Activated effector memory CD4-positive, alpha-beta T cell treated with Interleukin-2 at 50 U/mL for 16 hours (primary cell): Measurements from ENCODE around the gene MYO3B.
"Not testable (repeated sequence)": the region's sequence is repeated elsewhere in the genome, so short reads cannot be mapped to it uniquely, and the experiment has no call there.

Experiments used
- DNase-seq: peaks from one replicate; pipeline ENCODE4 v3.0.0-alpha.2; 2020

MYO3B gene

DNA sequence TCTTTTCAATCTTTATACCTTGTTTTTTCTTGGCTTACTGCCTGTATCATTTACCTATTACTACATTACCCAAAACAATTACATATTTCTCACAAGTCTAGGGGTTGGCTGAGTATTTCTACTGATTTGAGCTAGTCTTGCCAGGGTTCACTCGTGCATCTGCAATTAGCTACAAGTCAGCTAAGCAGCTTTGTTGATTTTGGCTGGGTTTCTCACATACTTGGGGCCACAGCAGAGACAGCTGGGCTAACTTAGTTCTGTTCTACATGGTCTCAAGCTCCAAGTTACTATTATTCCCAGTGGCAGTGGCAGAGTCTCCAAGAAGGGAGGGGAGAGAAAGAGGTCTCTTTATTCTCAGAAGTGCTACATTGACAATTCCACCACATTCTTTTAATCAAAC, 482.5 kb downstream of the MYO3B start:
- DNase-seq = no peak

DNA sequence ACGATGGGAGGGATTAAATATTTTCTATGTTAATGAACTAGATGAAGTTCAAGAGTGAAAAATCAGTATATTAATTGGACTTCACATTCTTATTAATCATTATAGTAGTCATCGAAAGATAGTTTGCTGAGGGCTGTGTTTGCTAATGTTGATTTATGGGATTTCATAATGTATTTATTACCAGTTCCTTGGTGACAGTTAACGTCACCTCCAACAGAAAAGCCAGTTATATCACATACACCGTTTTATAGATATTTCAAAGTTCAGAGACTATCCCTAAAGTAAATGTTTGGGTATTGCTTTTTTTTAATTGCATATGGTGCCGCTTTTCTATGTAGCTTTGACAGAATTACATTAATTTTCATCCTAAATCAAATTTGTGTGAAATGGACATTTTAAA, 487.8 kb downstream of the MYO3B start:
- no peak for DNase-seq

- no peak for DNase-seq
These were observed 492.0 kb downstream of the MYO3B start for GRCh38 chr2:170669909-170670308.

- DNase-seq = no peak
These were observed 492.7 kb downstream of the MYO3B start for GRCh38 chr2:170670651-170671050.

- DNase-seq = no peak
These were observed 493.1 kb downstream of the MYO3B start for GRCh38 chr2:170671079-170671478.

DNA sequence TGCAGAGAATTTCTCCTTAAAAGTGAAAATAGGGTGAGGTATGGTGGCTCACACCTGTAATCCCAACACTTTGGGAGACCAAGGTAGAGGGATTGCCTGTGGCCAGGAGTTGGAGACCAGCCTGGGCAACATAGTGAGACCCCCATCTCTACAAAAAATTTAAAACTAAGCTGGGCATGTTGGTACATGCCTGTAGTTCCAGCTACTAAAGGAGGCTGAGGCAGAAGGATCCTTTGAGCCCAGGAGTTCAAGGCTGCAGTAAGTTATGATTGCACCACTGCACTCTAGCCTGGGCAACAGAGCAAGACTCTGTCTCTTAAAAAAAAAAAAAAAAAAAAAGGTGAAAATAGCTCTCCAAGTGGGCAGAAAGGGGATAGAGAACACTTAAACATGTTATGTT, 496.3 kb downstream of the MYO3B start:
- DNase-seq = not testable (repeated sequence)

GRCh38 chr2:170675701-170676100, 497.8 kb downstream of the MYO3B start:
- no peak for DNase-seq

DNA sequence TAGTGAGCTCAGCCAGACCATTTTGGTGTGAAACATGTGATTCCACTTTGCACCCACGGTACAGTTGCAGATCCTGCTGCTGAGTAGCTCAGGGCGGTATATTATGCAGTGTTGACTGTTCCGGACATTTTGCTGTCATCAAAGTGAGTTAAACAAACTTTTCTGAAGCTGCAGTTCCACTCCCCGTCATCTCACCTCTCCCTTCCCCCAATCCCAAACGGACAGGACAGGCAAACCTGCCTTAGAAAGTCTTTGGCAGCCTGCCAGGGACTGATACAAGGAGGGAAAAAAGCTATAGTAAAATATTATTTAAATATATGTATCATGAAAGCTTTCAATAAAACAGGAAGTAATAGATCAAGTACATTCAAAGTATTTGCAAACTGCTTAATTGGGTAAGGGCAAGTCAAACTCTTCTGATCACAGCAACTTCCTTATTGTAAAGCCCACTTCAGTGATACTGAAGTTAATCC, 501.7 kb downstream of the MYO3B start:
- DNase-seq = no peak

GRCh38 chr2:170680172-170680941, 502.4 kb downstream of the MYO3B start:
- DNase-seq = no peak

DNA sequence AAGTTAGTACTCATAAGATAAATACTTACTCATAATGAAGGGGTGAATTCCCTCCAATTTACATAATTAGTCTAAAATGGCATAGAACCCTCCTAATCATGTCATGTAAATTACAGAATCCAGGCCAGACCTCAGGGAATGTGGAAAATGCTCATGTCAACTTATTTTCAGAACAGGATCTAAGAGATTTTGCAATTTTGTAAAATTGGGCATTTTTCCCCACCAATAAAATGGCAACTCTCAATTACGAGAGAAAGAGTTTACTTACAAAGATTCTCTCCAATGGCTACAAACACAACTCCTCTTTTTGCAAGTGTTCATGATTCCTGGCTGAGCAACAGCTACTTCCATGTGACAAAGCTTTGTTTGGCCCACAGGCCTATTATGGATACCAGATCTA, 503.4 kb downstream of the MYO3B start:
- DNase-seq = no peak

- no peak for DNase-seq
These were observed 507.6 kb downstream of the MYO3B start for GRCh38 chr2:170685591-170685990.

GRCh38 chr2:170689481-170689880, 511.5 kb downstream of the MYO3B start:
- no peak for DNase-seq

GRCh38 chr2:170690640-170691039, 512.7 kb downstream of the MYO3B start:
- no peak for DNase-seq

DNA sequence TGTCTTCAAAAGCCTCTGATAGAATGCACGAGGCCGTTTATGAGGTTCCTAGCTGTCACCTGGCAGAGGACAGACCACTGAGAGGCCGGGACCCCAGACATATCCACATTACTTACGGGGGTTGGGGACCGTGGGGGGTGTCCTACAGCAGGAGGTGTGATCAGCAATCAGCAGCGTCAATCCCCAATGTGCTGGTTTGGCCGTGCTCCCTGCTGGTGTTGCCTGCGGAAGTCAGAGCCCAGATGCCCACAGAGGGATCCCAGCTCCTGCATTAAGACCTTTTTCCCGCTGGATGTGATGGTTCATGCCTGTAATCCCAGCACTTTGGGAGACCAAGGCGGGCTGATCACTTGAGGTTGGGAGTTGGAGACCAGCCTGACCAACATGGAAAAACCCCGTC, 516.4 kb downstream of the MYO3B start:
- no peak for DNase-seq

DNA sequence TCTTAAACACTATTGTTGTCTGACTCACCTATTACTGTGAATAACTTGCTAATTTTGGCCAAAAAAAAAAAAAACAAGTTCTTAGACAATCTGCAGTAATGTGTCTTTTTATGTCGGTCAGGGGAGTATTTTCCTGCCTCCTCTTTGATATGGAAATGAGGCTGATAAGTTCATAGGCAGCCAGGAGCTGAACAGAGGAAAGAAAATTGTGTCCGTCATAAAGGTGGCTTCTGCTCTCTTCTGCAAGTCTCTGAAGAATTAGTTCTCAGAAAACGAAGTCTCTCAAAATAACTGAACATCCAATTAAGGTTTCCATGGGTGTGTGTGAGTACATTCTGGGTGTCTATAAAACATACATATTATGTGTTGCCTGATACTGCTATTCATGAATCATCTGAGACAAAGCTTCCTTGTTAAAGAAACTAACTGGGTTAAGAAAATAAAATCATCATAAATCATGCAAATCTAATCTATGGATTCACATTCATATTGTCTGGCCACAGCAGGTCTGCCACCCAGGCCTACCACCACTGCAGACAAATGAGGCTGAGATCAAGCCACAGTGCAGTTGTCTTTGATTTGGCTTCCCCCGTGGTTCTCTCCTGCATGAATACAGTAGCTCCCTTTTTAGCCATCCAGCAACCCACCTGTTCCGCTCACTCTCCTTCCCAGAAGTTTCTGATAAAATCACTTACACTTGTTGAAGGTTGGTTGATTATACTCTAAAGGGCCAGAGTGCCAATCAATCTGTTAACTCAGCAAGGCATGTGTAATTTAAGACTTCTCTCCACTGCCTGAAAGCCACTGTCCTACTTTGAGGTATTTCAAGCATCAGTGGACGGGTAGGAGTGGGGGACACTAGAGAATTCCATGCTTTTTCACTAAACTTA, 517.8 kb downstream of the MYO3B start:
- no peak for DNase-seq

DNA sequence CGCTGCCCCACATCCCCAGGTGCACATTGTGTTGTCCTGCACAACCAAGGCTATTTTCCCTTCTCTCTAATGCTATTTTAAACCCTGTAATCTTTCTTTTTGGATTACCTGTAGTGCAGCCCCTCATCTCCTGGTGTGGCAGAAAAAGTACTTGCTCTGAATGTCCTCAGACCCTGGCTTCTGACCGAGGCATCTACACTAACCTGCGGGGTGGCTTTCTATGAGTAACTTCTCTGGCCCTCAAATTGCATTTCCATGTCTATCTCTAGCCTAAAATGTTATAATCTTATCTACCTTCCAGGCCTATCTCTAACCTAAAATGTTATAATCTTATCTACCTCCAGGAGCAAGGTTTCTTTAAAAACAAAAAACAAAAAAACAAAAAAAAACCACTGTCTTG, 519.0 kb downstream of the MYO3B start:
- DNase-seq = no peak

DNA sequence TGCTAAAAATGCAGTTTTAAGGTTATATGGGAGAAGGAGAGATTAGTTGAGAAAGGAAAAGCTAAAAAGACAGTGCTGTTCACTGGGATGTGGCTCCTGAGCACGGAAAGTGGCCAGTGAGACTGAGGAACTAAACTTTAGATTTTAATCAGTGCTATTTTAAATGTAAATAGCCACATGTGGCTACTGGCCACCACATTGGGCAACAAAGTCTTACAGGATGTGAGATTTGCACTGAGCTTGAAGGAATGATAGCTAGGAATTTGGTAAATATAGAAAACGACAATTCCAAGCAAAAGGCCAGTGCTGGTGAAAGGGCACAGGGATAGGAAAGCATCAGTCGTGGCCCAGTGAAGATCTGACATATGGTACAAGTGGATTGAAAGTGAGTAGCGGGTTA, 523.1 kb downstream of the MYO3B start:
- DNase-seq = no peak

DNA sequence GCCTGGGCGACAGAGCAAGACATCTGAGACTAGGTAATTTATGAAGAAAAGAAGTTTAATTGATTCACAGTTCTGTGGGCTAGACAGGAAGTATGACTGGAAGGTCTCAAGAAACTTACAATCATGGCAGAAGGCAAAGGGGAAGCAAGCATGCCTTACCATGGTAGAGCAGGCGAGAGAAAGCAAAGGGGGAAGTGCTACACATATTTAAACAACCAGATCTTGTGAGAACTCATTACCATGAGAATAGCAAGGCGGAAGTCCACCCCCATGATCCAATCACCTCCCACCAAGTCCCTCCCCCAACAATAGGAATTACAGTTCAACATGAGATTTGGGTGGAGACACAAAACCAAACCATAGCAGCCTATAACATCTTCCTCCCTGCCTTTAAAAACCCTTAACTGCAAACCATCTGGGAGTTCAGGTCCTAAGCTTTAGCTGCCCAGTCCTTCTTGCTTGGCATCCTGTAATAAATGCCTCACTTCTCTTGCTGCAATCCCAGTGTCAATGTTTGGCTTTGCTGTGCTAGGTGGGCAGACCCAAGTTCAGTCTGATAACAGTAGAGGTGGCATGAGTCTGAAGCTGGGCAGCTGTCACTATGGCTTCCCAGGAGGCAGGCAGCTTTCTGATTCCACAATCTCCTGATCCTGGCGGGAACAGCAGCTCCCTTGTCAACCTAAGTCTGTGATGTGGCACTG, 526.0 kb downstream of the MYO3B start:
- DNase-seq = no peak
